ENCODE measurements around the gene ALPL.

GRCh38 chr1:21575351-21575942, 66.2 kb downstream of the ALPL start:
- TF ChIP-seq ZNF274 (IDR thresholded peaks at IDR 0.05; ENCODE audit: low read depth, low read length) = no peak
- no peak for TF ChIP-seq SUZ12 (IDR thresholded peaks at IDR 0.05; ENCODE audit: extremely low read depth, insufficient read depth, insufficient read length)
